HTERT RPE-1 (cell line): ENCODE data around the gene SCNN1B.
"Not testable (repeated sequence)": the region's sequence is repeated elsewhere in the genome, so short reads cannot be mapped to it uniquely, and the experiment has no call there.

ENCODE experiments used
- in situ Hi-C: fragments of 300-500 bp; cut with MboI; formaldehyde crosslinking; loops from 4 replicates; pipeline ENCODE4 v1.14.3; 2020; ENCODE audit warnings: low sequenced_read_pairs

Gene SCNN1B

DNA sequence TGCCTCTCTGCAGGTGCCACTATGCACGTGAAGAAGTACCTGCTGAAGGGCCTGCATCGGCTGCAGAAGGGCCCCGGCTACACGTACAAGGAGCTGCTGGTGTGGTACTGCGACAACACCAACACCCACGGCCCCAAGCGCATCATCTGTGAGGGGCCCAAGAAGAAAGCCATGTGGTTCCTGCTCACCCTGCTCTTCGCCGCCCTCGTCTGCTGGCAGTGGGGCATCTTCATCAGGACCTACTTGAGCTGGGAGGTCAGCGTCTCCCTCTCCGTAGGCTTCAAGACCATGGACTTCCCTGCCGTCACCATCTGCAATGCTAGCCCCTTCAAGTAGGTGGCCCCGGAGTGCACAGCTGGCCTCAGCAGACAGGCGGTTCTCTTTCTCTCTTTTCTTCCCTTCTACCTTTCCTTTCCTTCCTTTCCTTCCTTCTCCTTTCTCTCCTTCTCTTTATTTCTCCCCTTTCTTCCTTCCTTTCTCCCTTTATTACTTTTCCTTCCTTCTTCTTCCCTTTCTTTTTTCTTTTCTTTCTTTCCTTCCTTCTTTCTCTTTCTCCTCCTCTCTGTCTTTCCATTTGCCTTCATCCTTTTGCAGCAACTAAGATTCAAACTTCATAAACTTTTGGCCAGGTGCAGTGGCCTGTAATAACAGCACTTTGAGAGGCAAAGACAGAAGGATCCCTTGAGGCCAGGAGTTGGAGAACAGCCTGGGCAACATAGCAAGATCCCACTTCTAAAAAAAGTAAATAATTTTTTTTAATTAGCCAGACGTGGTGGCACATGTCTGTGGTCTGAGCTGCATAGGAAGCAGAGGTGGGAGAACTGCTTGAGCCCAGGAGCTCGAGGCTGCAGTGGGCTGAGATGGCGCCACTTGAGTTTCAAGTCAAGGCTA, 46.7 kb downstream of the SCNN1B start:
- in situ Hi-C loops = no loop called here

DNA sequence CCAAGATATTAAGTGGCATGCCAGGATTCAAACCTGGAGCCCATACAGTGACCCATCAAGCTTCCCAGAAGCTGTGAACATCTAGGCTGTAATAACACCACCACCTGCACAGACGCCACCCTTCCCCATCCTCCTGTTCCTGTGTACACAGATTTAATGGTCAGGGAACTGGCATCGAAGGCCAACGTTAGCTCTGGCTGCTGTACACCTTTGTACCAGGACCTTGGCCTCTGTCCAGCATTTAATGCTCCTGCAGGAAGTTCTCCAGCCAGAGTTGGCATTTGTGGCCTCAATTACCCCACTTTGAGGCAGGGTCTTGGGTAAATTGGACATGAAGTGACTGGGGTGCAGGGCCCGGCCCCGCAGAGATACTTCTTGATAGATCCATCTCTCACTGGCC, 49.3 kb downstream of the SCNN1B start:
- in situ Hi-C loops = no loop called here

DNA sequence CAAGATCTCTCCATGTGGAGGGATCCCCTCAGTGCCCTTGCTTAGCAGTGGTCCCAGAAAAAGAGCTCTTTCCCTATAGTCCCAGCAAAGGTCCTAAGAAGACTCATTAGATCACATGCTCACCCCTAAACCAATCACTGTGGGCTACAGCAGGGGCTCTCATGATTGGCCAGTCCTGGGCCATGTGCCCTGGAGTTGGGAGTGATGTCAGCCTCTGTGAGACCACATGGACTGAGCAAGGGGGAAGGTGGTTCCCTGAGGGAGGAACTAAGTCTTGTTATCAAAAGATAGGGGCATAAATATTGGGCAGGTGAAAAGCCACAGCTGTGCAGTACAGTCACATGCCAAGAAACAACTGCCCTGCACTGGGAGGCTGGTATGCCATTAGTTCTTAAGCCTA, 51.3 kb downstream of the SCNN1B start:
- in situ Hi-C loops = no loop called here

DNA sequence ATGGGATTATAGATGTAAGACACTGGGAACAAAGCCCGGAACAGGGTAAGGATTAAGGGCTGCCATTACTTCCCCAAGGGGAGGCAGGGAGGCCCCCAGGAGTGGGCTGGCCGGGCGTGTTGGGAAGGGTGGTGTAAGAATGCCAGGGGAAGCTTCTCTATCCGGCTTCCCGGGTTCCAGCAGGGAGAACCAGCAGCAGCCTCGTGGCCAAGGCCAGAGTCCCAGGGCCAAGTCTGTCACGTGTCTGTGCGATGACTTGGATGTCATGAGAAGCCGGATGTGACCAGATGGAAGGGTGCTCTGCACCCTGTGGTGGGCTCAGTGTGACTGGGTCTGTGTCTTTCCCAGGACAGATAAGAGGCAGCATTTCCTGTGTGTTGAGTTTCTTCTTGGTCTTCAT, 52.1 kb downstream of the SCNN1B start:
- in situ Hi-C loops = no loop called here

DNA sequence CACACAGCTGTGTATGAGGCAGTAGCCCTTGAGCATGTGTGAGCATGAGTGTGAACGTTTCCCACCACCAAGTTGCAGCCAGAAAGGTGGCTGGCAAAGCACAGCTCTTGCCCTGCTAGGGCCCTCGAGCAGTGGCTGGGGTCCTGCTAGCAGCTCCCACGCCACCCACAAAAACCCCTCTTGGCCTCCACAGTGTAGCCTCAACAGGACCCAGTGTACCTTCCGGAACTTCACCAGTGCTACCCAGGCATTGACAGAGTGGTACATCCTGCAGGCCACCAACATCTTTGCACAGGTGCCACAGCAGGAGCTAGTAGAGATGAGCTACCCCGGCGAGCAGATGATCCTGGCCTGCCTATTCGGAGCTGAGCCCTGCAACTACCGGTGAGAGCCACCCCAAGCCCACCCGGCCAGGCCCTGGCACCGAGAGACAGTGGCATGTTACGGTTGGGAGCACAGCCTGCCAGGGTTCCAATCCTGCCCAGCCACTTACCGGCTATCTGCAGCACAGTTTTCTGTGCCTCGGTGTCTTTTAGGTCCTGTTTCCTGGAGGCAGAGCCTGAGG, 53.1 kb downstream of the SCNN1B start:
- in situ Hi-C loops = no loop called here

DNA sequence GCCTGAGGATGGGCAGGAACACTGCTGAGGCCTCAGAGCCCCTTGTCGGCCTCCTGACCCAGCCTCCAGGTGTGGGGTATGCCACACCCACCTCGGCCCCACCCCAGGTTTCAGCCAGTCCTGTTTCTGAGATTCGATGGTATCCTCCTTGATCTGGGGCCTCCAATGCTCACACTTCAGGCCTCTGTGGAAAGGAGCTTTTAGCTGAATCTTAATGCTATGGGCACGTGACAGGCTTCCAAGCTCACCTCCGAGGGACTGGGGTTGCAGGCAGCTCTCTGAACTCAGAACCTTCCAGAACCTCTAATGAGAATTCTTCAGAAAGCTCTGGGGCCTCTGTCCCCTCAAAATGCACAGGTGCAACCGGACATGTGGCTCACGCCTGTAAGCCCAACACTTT, 54.8 kb downstream of the SCNN1B start:
- in situ Hi-C loops = no loop called here

DNA sequence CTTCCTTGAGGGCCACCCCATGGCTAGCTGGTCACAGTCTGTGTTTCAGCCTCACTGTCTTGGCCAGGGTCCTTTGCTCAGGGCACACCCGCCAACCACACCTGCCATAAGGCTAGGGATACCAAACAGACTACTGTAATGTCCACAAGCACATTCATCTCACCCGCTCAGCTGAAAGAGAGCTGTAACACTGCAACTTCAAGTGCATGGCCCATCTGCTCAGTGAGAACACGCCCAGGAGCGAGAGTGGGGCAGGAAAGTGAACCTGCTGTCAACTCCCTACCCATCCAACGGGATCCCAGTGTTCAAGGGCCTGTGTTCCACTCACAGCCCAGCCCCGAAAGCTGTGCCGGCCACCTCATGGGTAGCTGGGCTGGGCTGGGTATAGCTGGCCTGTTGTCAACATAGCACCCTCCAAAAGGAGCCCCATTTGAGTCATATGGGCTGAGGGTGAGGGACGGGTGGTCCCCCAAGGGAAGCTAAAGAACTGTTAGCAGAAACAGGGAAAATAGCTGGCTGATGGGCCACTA, 55.7 kb downstream of the SCNN1B start:
- in situ Hi-C loops = no loop called here

DNA sequence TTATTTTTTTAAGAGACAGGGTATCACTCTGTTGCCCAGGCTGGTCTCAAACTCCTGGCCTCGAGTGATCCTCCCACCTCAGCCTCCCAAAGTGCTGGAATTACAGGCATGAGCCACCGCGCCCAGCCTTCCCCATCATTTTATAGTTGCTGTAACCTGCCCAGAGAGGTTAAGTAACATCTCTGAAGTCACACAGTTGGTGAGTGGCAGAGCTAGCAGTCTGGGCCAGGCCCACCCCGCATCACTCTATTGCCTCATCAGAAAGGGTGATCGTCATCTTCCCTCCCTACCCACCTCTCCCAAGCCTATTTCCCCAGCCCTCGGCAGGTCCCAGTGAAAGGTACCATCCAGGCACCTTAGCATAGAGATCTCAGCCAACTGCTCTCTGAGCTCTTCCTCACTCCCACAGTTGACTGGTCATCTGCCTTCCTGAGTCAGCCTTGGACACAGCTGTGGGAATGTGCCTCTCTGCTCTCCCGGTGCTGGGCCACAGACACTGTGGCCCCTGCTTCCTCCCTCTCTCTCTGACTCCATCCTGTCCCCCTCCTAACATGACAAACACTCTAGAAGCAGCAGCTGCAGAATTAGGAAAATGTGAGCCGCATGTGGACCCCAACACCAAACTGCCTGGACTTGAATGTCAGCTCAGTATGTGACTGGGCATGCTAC, 57.1 kb downstream of the SCNN1B start:
- in situ Hi-C loops = no loop called here

DNA sequence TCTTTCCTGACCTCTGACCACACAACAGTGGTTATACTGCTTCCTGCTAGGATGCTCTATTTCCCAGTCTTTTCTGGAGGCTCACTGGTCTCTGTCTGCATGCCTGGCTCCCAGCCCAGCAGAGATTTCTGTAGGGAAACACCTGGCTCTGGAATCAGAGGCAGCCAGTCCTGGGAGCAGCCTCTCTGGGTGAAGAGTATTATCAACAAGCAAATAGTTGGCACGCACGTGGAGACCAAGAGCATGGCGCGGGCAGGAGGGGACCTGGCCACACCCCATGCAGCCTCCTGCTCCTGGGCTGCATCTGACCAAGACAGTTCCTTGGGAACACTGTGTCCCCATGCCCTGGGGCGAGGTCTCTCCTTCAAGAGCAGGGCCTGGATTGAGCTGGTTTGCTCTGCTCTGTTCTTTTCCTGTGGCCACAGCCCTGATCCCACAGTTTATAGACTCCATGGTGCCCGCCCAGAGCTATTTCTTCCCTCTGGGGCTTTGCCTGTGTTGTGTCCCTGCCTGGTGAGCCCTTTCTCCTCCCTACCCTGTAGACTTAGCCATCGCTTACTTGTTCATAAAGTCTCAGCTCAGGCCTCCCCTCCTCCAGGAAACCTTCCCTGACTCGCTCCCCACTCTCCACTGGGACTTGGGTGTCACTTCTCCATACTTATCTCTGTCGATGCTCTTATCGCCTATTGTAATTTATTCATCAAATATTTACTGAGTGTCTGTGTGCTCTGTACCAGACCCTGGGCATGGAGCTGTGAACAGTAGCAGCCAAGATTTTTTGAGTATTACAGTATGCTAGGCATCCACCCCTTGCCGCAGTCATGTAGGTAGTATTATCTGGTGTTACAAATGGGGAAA, 60.6 kb downstream of the SCNN1B start:
- in situ Hi-C loops = no loop called here

DNA sequence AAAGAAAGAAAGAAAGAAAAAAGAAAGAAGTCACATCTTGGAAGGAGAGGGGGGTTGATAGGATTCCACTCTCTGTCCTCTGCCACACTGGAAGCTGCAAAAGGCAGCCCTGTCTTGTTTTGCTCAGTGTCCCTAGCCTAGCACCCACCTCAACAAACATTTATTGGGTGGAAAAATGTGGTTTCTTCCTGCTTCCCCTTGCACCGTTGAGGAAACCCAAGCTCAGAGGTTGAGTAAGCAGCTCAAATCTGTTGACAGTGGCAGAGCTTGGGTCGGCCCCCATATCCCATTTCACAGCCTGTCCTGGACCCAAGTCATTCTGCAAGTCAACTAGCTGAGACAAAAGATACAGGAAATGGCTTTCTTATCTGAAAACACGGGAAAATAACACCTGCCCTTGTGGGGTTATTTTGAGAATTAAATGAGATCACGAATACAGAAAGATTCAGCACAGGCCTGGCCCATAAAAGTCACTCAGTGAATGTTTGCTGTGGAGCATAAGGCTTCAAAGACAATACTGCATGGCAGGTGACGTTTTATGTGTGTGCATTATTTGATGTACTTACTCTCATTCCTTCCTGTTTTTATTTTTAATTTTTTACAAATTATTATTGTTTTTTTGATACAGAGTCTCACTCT, 63.6 kb downstream of the SCNN1B start:
- in situ Hi-C loops = no loop called here

DNA sequence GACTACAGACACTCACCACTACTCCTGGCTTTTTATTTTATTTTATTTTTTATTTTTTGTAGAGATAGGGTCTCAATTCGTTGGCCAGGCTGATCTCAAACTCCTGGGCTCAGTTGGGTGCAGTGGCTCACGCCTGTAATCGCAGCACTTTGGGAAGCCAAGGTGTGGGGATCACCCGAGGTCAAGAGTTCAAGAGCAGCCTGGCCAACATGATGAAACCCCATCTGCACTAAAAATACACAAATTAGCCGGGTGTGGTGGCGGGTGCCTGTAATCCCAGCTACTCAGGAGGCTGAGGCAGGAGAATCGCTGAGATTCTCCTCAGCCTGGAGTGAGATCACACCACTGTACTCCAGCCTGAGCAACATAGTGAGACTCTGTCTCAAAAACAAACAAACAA, 64.2 kb downstream of the SCNN1B start:
- in situ Hi-C loops = not testable (repeated sequence)

DNA sequence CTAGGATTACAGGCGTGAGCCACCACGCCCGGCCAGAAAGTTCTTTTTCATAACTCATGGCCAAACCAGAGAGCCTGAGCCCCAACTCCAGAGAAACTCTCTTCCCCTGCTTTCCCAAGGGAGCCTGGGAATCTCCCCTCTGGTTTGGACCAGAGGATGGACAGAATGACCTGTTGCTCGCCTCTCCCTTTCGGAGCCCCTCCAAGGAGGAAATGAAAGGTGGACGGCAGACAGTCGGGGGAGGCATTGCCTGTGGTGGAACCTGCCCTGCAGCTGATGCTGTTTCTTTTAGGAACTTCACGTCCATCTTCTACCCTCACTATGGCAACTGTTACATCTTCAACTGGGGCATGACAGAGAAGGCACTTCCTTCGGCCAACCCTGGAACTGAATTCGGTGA, 65.5 kb downstream of the SCNN1B start:
- in situ Hi-C loops = no loop called here

DNA sequence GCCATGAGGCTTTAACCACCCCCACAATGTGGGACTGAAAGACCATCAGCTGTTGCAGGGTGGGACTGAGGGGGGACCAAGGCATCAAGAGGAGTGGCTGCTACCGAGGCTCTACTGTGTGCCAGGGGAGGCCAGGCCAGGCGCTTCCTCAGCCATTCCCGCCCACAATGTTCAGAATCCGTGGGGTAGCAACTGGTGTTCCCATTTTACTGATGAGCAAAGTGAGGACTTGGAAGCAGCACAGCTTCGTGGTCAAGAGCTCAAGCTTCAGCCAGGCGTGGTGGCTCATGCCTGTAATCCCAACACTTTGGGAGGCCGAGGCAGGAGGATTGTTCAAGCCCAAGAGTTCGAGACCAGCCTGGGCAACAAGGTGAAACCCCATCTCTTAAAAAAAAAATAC, 65.9 kb downstream of the SCNN1B start:
- in situ Hi-C loops = no loop called here

DNA sequence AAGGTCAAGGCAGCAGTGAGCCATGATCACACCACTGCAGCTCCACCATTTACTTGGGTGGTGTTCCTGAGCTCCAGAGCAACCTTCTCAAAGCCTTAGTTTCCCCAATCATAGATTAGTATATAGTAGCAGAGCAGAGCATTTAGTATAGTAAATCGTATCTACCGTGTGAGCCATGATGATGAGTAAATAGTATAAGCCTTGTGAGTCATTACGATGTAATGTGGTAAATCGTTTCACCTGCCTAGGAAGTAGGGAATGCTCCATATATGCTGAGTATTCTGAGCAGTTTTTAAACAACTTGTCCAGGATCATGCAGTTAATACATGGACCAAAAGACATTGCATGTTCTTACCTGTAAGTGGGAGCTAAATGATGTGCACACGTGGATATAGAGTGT, 66.4 kb downstream of the SCNN1B start:
- in situ Hi-C loops = no loop called here

DNA sequence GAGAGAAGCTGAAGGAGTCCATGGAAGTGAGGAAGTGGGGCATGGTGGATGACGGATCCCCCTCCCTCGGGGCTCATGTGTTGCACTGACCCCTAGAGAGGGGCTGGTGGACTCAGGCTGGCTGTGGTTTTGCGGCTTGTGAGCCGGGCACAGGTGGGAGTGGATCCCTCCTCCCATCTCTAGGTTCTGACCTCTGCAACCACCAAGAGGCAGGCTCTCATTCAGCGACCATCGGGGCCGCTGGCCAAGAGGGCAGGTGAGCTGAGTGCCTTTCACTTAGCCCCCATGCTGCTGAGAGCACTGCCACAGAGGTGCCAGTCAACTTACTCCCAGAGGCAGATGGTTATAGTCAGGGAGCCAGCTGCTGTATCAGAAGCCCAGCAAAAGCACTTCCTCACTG, 67.3 kb downstream of the SCNN1B start:
- in situ Hi-C loops = no loop called here

DNA sequence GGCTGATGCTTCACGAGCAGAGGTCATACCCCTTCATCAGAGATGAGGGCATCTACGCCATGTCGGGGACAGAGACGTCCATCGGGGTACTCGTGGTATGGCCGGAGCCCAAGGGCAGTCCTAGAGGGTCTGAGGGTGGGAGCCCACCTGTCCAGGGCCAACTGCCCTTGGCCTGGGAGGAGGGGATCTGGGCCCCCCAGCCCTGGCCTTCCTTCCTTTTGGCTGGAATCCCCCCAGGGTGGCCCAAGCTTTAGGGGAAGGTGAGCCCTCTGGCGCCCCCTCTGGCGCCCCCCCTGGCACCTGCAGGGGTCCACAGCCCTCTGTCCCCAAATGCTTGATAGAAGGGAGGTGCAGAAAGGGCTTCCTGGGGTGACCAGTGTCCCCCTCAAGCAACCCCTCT, 69.3 kb downstream of the SCNN1B start:
- in situ Hi-C loops = no loop called here

DNA sequence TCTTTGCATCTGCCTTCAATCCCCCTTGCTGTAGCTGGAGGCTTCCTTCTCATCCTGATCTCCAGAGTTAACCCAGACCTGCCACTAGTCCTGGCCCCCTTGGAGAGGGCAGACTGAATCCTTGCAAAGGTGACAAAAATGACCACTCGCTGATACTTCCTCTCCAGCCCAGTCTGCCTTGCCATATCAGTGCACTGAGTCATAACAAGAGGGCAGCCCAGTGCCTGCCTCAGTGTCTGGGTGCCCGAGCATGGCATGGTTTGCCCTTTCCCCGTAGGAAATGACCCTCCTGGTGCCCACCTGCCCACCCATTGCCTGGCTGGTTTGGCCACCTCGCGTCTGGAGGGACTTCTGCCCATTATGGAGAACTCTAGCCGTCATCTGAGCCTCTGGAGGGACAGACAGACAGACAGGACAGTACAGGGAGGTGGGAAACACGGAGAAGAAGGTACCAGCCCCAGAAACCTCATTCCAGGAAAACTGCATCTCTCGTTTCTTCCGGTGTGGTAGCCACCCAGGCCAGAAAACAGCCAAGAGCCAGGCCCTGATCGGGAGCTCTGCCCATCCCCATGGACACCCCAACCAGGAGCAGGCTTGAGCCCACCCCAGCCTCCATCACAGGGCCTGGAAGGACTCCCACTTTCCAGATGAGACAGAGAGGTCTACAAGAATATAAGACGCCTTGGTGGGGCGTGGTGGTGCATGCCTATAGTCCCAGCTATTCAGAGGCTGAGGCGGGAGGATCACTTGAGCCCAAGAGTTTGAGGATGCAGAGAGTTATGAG, 71.5 kb downstream of the SCNN1B start:
- in situ Hi-C loops = no loop called here

DNA sequence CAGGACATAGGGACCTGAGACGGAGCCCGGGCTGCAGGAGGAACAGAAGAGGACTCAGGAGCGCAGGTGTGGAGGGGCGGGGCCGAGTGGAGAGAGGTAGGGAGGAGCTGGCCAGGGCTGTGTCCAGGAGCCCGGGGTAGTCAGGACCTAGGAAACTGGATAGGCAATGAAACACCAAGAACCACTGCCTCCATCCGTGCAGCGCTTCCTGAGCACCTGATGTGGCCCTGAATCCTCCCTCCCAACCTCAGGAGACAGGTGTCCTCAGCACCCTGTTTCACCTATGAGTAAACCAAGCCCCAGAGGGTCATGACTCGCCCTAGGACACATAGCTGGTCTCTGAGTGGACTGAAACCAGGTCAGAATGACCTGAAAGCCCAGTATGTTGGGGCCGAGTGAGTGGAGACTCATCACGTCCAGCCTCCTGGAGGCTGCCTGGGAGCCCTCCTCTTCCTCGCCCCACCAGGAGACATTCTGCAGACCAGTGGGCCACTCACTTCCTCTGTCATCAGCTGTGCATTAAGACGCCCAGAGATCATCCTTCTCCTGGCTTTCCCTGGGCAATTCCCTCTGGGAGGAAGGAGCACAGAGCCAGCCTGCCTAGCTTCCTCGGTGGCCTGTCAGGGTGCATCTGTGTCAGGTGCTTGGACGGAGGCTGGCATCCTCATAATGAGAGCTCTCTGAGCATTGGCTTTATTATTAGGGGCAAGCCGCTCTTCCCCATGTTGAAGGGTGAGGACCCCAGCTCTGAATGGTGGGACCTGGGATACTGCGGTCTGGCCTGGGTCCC, 72.8 kb downstream of the SCNN1B start:
- in situ Hi-C loops = no loop called here

DNA sequence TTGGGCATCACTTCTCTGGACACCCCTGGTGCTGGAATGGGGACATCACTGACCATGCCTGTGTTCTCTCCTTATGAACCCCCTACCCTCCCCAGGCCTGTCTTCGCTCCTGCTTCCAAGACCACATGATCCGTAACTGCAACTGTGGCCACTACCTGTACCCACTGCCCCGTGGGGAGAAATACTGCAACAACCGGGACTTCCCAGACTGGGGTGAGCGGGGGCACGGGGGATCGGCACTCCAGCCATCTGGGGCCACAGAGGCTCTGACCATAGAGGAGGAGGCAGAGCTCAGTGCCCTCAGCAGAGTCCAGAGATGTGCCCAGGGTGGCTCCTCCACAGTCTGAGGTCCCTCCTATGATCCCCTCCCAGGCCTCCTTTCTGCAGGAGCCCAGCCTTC, 73.5 kb downstream of the SCNN1B start:
- in situ Hi-C loops = no loop called here
